HG03039 (cell line): ENCODE results near the gene SHROOM3.

Experiments
- ATAC-seq: cut with Tn5 transposase; IDR thresholded peaks from one replicate; pipeline ENCODE4 v1.9.1; 2021; ENCODE audit warnings: mild to moderate bottlenecking, moderate library complexity; ENCODE audit not compliant: unreplicated experiment

The SHROOM3 gene

DNA sequence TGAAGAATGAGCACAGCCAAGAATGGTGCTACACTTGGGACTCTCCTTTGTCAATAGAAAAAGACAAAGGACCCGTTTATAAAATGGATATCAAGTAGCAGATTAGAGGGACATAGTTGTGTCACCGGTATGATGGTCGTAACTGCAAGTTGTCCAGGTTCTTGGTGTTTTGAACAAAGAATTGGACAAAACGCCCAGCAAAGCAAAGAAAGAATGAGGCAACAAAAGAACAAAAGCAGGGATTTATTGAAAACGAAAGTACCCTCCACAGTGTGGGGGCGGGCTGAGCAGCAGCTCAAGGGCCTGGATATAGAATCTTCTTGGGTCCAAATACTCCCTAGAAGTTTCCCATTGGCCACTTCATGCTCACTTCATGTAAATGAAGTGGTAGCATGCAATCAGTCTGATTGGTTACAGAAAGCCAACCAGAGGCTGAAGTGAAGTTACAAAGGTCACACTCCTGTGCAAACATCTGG, 54.7 kb downstream of the SHROOM3 start:
- ATAC-seq, result no peak

DNA sequence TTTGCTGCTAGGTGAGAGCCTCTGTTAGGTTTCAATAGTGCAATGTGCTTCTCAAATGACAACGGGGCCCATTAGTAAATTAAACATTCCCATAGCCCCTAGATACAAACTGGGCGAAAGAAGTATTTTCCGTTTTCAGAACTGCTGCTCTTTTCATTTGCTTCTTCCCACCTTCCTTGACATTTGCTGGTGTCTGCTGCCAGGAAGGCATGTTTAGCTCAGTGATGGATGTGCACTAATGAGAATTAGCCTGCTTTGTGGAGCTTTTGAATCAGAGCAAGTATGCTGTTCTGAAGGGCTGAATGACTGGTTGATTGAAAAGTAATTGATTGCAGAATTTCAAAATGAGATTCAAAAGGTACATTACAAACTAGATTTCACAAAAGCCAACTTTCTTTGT, 57.0 kb downstream of the SHROOM3 start:
- no peak for ATAC-seq

DNA sequence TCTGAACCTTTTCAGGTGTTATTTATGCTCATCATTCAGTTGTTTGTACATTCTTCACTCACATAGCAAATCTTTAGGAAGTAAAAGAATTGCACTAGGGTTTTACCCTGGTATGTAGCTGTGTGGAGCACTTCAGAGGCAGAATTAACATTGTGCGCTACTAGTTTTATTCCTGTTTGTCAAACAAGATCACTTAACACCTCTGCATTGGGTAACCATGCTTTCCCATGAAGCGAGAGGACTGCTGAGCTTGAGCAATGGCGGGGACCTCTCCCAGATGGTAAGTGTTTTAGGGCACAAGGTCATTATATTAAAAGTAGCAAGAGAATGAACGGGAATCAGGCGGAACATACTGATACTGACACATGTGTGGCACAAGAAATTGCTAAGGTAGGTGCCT, 59.2 kb downstream of the SHROOM3 start:
- ATAC-seq, result no peak

- no peak for ATAC-seq
These were observed 60.0 kb downstream of the SHROOM3 start for GRCh38 chr4:76494871-76495590.

- ATAC-seq, result no peak
These were observed 63.5 kb downstream of the SHROOM3 start for GRCh38 chr4:76498550-76498949.

DNA sequence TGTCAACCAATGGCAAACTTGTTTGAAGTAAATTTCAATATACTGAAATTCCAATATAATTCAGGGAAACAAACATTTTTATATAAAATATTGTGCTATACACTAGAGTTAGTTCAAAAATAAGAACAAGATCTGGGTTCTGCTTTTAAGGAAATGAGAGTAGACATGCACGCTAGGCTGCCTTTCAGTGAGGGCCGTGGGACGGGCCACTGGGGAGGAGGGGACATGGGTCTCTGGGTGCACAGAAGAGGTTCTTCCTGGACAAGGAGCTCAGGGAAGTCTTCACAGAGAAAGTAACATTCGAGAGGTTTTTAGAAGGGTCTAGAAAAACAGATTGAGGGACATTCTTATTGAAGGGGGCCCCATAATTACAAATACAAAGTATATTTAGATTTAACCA, 64.4 kb downstream of the SHROOM3 start:
- peak; percentile 67 for ATAC-seq

- no peak for ATAC-seq
These were observed 67.9 kb downstream of the SHROOM3 start for GRCh38 chr4:76502886-76503285.

- ATAC-seq, result no peak
These were observed 69.8 kb downstream of the SHROOM3 start for GRCh38 chr4:76504613-76505465.

DNA sequence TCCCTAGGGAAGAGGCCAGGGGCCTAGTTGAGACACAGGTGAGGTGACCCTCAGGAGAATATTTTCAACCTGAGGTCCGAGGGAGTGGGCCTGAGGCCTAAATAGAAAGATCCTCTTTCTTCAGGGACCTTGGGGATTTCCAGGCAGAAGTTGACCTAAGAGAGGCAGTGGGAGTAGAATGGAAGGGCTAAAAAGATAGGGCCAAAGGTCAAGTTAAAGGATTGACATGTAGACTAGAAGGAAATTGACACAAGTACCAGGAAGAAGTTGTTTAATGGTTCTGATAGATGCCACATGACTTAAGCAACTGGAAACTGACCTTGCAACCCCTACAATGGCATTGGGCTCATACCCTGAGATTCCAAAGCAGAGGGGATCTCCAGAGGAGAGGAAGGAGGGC, 76.9 kb downstream of the SHROOM3 start:
- no peak for ATAC-seq

DNA sequence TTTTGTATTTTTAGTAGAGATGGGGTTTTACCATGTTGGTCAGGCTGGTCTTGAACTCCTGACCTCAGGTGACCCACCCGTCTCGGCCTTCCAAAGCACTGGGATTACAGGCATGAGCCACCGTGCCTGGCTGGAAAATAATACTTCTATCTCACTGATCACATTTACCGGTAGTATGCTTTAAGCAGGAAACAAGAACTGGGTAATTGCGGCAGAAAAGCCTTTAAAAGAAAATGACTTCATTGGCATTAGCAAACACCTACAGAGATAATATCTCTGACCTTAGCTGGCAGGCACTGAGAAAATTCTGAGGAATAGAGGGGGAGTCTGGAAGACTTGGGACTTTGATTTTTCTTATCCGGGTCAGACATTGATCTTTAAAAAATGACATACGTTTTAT, 78.5 kb downstream of the SHROOM3 start:
- no peak for ATAC-seq

DNA sequence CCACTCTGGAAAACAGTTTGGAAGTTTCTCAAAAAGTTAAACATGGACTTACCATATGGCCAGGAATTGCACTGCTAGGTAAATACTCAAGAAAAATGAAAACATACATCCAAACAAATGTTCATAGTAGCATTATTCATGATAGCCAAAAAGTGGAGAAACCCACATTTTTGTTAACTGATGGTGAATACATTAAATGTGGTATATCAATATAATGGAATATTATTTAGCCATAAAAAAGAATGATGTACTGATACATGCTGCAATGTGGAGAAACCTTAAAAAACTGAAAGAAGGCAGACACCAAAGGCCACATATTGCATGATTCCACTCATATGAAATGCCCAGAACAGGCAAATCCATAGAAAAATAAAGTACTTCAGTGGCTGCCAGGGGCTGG, 79.1 kb downstream of the SHROOM3 start:
- no peak for ATAC-seq

DNA sequence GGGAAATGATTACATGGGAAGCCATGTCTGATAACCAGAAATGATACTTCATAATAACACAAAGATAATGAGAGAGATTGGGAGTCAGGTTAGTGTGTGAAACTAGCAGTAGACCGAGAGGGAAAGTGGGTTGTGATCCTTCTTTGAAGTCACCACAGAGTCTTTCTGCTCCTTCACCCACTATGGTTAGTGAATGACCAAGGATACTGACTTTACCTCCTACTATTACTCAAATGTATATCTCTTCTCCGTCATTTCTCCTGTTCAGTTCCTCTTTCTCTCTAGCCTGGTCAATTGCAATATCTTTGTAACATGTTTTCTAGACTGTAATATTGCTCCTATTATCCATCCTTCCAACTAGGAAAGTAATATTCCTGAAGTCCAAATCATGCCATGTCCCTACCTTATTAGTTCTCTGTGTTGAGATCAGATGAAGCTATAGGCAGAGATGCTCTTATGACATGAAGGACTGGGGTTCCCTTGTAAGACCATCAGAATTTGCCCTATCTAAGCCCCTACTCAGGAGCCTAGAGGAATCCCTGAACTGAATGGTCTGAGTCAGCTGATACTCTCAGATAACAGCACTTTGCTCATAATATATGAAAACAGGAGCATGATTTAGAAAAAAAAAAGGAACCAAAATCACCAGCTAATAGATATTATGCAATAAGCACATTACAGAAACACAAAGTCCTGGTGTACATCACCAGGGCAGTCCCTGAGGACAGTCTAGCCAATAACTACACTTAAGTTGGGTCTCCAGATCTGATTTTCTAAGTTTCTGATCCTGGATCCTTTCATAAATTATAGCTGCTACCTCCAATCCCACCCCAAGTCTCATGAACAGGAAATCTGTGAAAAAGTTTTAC, 81.2 kb downstream of the SHROOM3 start:
- peak; percentile 88 for ATAC-seq

DNA sequence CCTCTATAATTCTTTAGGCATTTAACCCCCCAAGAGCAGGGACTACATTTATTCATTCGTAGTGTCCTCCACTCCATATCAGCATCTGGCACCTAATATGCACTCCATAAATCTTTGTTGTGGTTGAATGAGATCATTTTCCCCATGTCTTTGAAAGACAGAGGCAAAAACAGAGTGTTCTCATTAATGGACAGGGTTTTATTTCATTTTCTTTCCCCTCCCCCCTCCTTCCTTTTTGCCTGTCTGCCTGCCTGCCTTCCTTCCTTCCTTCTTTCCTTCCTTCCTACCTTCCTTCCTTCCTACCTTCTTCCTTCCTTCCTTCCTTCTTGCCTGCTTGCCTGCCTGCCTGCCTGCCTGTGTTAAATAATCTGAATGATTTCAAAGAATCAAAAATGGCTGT, 83.2 kb downstream of the SHROOM3 start:
- no peak for ATAC-seq

GRCh38 chr4:76523593-76523992, 88.6 kb downstream of the SHROOM3 start:
- ATAC-seq, result no peak

GRCh38 chr4:76525751-76526150, 90.7 kb downstream of the SHROOM3 start:
- no peak for ATAC-seq

DNA sequence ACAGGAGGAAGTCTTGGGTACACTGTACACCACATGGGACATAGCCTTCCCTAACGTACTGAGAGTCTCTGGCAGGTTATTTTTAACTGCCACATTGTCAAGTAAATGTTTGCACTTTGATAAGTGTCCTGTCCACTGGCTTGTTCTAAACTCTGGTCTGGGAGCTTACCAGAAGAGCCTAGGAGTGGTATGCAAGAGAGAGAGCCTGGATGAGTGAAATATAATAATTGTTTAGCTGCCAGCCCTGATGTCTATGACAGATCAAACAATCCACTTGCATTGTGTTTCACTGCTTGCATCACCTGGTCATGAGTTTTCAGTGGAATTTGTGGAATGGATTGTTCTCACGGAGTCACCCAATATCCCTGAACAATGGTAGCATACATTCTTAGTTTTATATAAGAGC, 91.6 kb downstream of the SHROOM3 start:
- ATAC-seq, result no peak

GRCh38 chr4:76527666-76528065, 92.6 kb downstream of the SHROOM3 start:
- no peak for ATAC-seq

- no peak for ATAC-seq
These were observed 96.6 kb downstream of the SHROOM3 start for GRCh38 chr4:76531597-76531996.

- no peak for ATAC-seq
These were observed 97.8 kb downstream of the SHROOM3 start for GRCh38 chr4:76532805-76533204.

GRCh38 chr4:76533314-76533713, 98.3 kb downstream of the SHROOM3 start:
- ATAC-seq, result no peak
